Activated CD8-positive, alpha-beta memory T cell treated with anti-CD3 and anti-CD28 coated beads for 48 hours (primary cell): ENCODE data around the gene ZNF397.

Experiments
- DNase-seq, 3 experiments: peaks; one replicate each; pipeline ENCODE4 v3.0.0-alpha.2; 2020; ENCODE audit warnings: low read depth in 2 of 3, low spot score in 2 of 3

The ZNF397 gene

GRCh38 chr18:35245719-35246317, 5.0 kb downstream of the ZNF397 start:
- DNase-seq = no peak

GRCh38 chr18:35246831-35247230, 6.0 kb downstream of the ZNF397 start:
- no peak for DNase-seq

- no peak for DNase-seq
Observed at GRCh38 chr18:35247412-35248249, 6.8 kb downstream of the ZNF397 start.

GRCh38 chr18:35248429-35248828, 7.6 kb downstream of the ZNF397 start:
- no peak for DNase-seq

- DNase-seq = no peak
Observed at GRCh38 chr18:35252466-35252865, 11.6 kb downstream of the ZNF397 start.

- DNase-seq = no peak
Observed at GRCh38 chr18:35253655-35254287, 12.9 kb downstream of the ZNF397 start.

- no peak for DNase-seq
Observed at GRCh38 chr18:35256947-35257346, 16.1 kb downstream of the ZNF397 start.

- DNase-seq = no peak
Observed at GRCh38 chr18:35264409-35264808, 23.6 kb downstream of the ZNF397 start.

- peak in 2 of 3 experiments; percentile 35 to 46 for DNase-seq
Observed at GRCh38 chr18:35267161-35267651, 26.4 kb downstream of the ZNF397 start.

- no peak for DNase-seq
Observed at GRCh38 chr18:35267809-35268208, 27.0 kb downstream of the ZNF397 start.

GRCh38 chr18:35268821-35269220, 28.0 kb downstream of the ZNF397 start:
- no peak for DNase-seq

- DNase-seq = no peak
Observed at GRCh38 chr18:35271656-35272055, 30.8 kb downstream of the ZNF397 start.

- no peak for DNase-seq
Observed at GRCh38 chr18:35276267-35276666, 35.4 kb downstream of the ZNF397 start.

- DNase-seq = no peak
Observed at GRCh38 chr18:35277633-35278032, 36.8 kb downstream of the ZNF397 start.

GRCh38 chr18:35278085-35278484, 37.3 kb downstream of the ZNF397 start:
- no peak for DNase-seq

GRCh38 chr18:35278969-35279368, 38.1 kb downstream of the ZNF397 start:
- no peak for DNase-seq

GRCh38 chr18:35282353-35282752, 41.5 kb downstream of the ZNF397 start:
- DNase-seq = no peak

GRCh38 chr18:35283923-35284794, 43.3 kb downstream of the ZNF397 start:
- DNase-seq = no peak

- DNase-seq = no peak
Observed at GRCh38 chr18:35284841-35285240, 44.0 kb downstream of the ZNF397 start.

GRCh38 chr18:35289293-35289692, 48.5 kb downstream of the ZNF397 start:
- no peak for DNase-seq

- no peak for DNase-seq
Observed at GRCh38 chr18:35289727-35290093, 48.9 kb downstream of the ZNF397 start.
